ENCODE measurements around the gene HIKESHI. TPM values are rescaled to one million over a fixed set of nuclear protein-coding genes. Genes with fewer than 3 reads are reported as not detected.

HIKESHI gene
- total RNA-seq, 1 experiment from 2014 or later, result 38.2 TPM

GRCh38 chr11:86256608-86257007 is 45.4 kb upstream of the HIKESHI start:
- Histone ChIP-seq H3K4me1 (ENCODE audit: control insufficient read depth in 1 of 2, insufficient read depth in 2 of 2, low read length in 2 of 2) (no peaks in the 10 kb centered on the region), H2AFZ (ENCODE audit: low read depth, low read length, poor library complexity, severe bottlenecking) (no peak overlapping the region), H3K9me2 (ENCODE audit: insufficient read depth) (no peaks in the 10 kb centered on the region), H3K4me3 (replicated peaks in 1 of 2; ENCODE audit: low read depth in 1 of 2, low read length in 2 of 2) (no peak overlapping the region), H3K9ac (ENCODE audit: low read length) (no peak overlapping the region), H3K4me2 (ENCODE audit: low read length) (no peak overlapping the region), H3K27me3 (ENCODE audit: insufficient read depth, low read length) (no peaks in the 10 kb centered on the region), H3K36me3 (ENCODE audit: control insufficient read depth in 1 of 2, insufficient read depth in 2 of 2, low read length in 2 of 2) (peaks cover 0 to 8% of the 10 kb centered on the region in 2 experiments; a peak in 1 of 4 replicates), H3K79me2 (ENCODE audit: insufficient read depth, low read length) (peaks cover 62% of the 10 kb centered on the region), H3K9me3 (ENCODE audit: control insufficient read depth in 1 of 2, insufficient read depth in 1 of 2, low read depth in 1 of 2, low read length in 2 of 2) (no peaks in the 10 kb centered on the region), H3K27ac (ENCODE audit: low read depth, low read length) (no peak overlapping the region), H4K20me1 (ENCODE audit: insufficient read depth) (peaks cover 7% of the 10 kb centered on the region; the same call in 1 of the 2 replicates)
- TF ChIP-seq JUND (IDR thresholded peaks at IDR 0.05) (no peak), MAX (IDR thresholded peaks at IDR 0.05) (no peak), SP1 (IDR thresholded peaks at IDR 0.05; ENCODE audit: low read depth) (no peak)
- DNase-seq (ENCODE audit: low read depth, low spot score) (no peak), ATAC-seq (no peak)
- RAD21 ChIA-PET (ENCODE audit: low non-redundant PET in 1 of 2, low total read pairs in 2 of 2, uncharacterized antibody in 2 of 2, unreplicated experiment in 2 of 2), result no interaction called here
- POLR2A ChIA-PET, result no interaction called here
- CTCF ChIA-PET, result no interaction called here
- intact Hi-C loops (cut with micrococcal nuclease), result no loop called here
- BruUV-seq (replicated peaks), result no TSS peak

GRCh38 chr11:86257446-86257845 is 44.6 kb upstream of the HIKESHI start:
- intact Hi-C loops (cut with micrococcal nuclease), result no loop called here
- peaks cover 54% of the 10 kb centered on the region for H3K79me2 ChIP-seq (ENCODE audit: insufficient read depth, low read length)
- no peak overlapping the region for H2AFZ ChIP-seq (ENCODE audit: low read depth, low read length, poor library complexity, severe bottlenecking)
- no peak overlapping the region for H3K4me3 ChIP-seq (replicated peaks in 1 of 2; ENCODE audit: low read depth in 1 of 2, low read length in 2 of 2)
- DNase-seq (ENCODE audit: low read depth, low spot score) (no peak), ATAC-seq (no peak)
- no peaks in the 10 kb centered on the region for H3K9me2 ChIP-seq (ENCODE audit: insufficient read depth)
- ChIA-PET CTCF (interaction anchor here (1.0 kb wide), 1 partner anchor 215 kb away, joined by 3 read pairs; no protein-coding TSS in a partner anchor), RAD21 (ENCODE audit: low non-redundant PET in 1 of 2, low total read pairs in 2 of 2, uncharacterized antibody in 2 of 2, unreplicated experiment in 2 of 2) (no interaction called here), POLR2A (no interaction called here)
- no peak overlapping the region for H3K27ac ChIP-seq (ENCODE audit: low read depth, low read length)
- peaks cover 0 to 4% of the 10 kb centered on the region in 2 experiments; a peak in 1 of 4 replicates for H3K36me3 ChIP-seq (ENCODE audit: control insufficient read depth in 1 of 2, insufficient read depth in 2 of 2, low read length in 2 of 2)
- peaks cover 7% of the 10 kb centered on the region; the same call in 1 of the 2 replicates for H4K20me1 ChIP-seq (ENCODE audit: insufficient read depth)
- no peak overlapping the region for H3K4me2 ChIP-seq (ENCODE audit: low read length)
- no peak overlapping the region for H3K9ac ChIP-seq (ENCODE audit: low read length)
- no peaks in the 10 kb centered on the region for H3K9me3 ChIP-seq (ENCODE audit: control insufficient read depth in 1 of 2, insufficient read depth in 1 of 2, low read depth in 1 of 2, low read length in 2 of 2)
- H3K4me1 ChIP-seq (ENCODE audit: control insufficient read depth in 1 of 2, insufficient read depth in 2 of 2, low read length in 2 of 2), result no peaks in the 10 kb centered on the region
- H3K27me3 ChIP-seq (ENCODE audit: insufficient read depth, low read length), result no peaks in the 10 kb centered on the region
- TF ChIP-seq SIN3A (IDR thresholded peaks at IDR 0.05; ENCODE audit: low read depth), result no peak
- TSS peak; percentile 9 for BruUV-seq (replicated peaks)
